K562 (cell line): Measurements from ENCODE around the gene PLD1. TPM values are rescaled to one million over a fixed set of nuclear protein-coding genes. Genes with fewer than 3 reads are reported as not detected.

Experiments used
- BACH1 ChIP-seq: fragments of 200-800 bp; sonication (Bioruptor generic); IDR thresholded peaks from 2 replicates; pipeline ENCODE4 v1.6.1; 2016; ENCODE audit warnings: missing genetic modification characterization, missing compliant biosample characterization
- BCOR ChIP-seq: fragments of 450-650 bp; IDR thresholded peaks from 2 replicates; pipeline ENCODE4 v1.6.1; 2016
- CBFB ChIP-seq: sonication (generic); formaldehyde crosslinking; IDR thresholded peaks from 2 replicates; pipeline ENCODE4 v1.4.0; 2020; ENCODE audit warnings: mild to moderate bottlenecking, missing genetic modification reagents
- CEBPG ChIP-seq, 3 experiments: fragments of 200-800 bp in 1 of 3; sonication (Bioruptor generic) in 1 of 3; sonication (generic) in 1 of 3; formaldehyde crosslinking in 1 of 3; IDR thresholded peaks in 2 of 3; conservative IDR thresholded peaks in 1 of 3; 2 replicates each; pipeline versions ENCODE4 v1.6.1 to v1.8.0; 2016 to 2022; ENCODE audit warnings: missing compliant biosample characterization in 2 of 3, missing genetic modification characterization in 2 of 3, mild to moderate bottlenecking in 1 of 3, missing genetic modification reagents in 1 of 3
- ESRRA ChIP-seq: fragments of 450-650 bp; IDR thresholded peaks from 2 replicates; pipeline ENCODE4 v1.6.1; 2014; ENCODE audit warnings: low read depth, mild to moderate bottlenecking, moderate library complexity, borderline replicate concordance
- GABPB2 ChIP-seq: fragments of 250-450 bp; sonication (Bioruptor Pico); conservative IDR thresholded peaks from 2 replicates; pipeline ENCODE4 v1.5.1; 2021; ENCODE audit warnings: mild to moderate bottlenecking
- HDGF ChIP-seq: fragments of 450-650 bp; IDR thresholded peaks from 2 replicates; pipeline ENCODE4 v1.6.1; 2016
- MEF2A ChIP-seq: IDR thresholded peaks from 2 replicates; pipeline ENCODE4 v1.6.1; 2011; ENCODE audit warnings: low read depth, mild to moderate bottlenecking, low read length, moderate library complexity; ENCODE audit not compliant: control insufficient read depth
- MLLT1 ChIP-seq, 2 experiments: fragments of 450-650 bp; IDR thresholded peaks; 2 replicates each; pipeline ENCODE4 v1.6.1; 2016
- NCOR1 ChIP-seq: fragments of 450-650 bp; IDR thresholded peaks from 2 replicates; pipeline ENCODE4 v1.6.1; 2016; ENCODE audit warnings: mild to moderate bottlenecking, moderate library complexity
- NFYB ChIP-seq: IDR thresholded peaks from 2 replicates; pipeline ENCODE4 v1.6.1; 2011; ENCODE audit warnings: mild to moderate bottlenecking, moderate library complexity; ENCODE audit not compliant: insufficient read length; ENCODE audit errors: extremely low read depth
- SAFB ChIP-seq: fragments of 200-400 bp; formaldehyde crosslinking; IDR thresholded peaks from 2 replicates; pipeline ENCODE4 v1.6.1; 2017; ENCODE audit warnings: low read depth, low read length, borderline replicate concordance
- SMARCB1 ChIP-seq: IDR thresholded peaks from 2 replicates; pipeline ENCODE4 v1.6.1; 2011; ENCODE audit warnings: improper control_type of control experiment, low read depth; ENCODE audit not compliant: insufficient read length
- SMC3 ChIP-seq: conservative IDR thresholded peaks from 2 replicates; pipeline ENCODE4 v1.6.1; 2011; ENCODE audit warnings: low read depth, low read length, improper control_type of control experiment; ENCODE audit not compliant: insufficient read depth
- SRSF1 ChIP-seq: fragments of 200-400 bp; formaldehyde crosslinking; IDR thresholded peaks from 2 replicates; pipeline ENCODE4 v1.6.1; 2017; ENCODE audit warnings: mild to moderate bottlenecking, low read depth, low read length, moderate library complexity
- SRSF3 ChIP-seq: fragments of 200-400 bp; formaldehyde crosslinking; IDR thresholded peaks from 2 replicates; pipeline ENCODE4 v1.6.1; 2016; ENCODE audit warnings: mild to moderate bottlenecking, low read length, moderate library complexity; ENCODE audit not compliant: insufficient read depth
- TBP ChIP-seq: optimal IDR thresholded peaks from 2 replicates; pipeline ENCODE3; 2011; ENCODE audit warnings: low read depth, low read length, improper control_type of control experiment
- VEZF1 ChIP-seq: fragments of 200-800 bp; sonication (Bioruptor generic); IDR thresholded peaks from 2 replicates; pipeline ENCODE4 v1.6.1; 2017; ENCODE audit warnings: missing genetic modification characterization, missing compliant biosample characterization
- ZC3H8 ChIP-seq: fragments of 450-650 bp; IDR thresholded peaks from 2 replicates; pipeline ENCODE4 v1.6.1; 2017
- ZNF133 ChIP-seq: fragments of 250-450 bp; sonication (Bioruptor Pico); IDR thresholded peaks from 2 replicates; pipeline ENCODE4 v1.4.0; 2020; ENCODE audit warnings: mild to moderate bottlenecking
- ZNF561 ChIP-seq: fragments of 450-650 bp; formaldehyde crosslinking; conservative IDR thresholded peaks from 2 replicates; pipeline ENCODE4 v1.4.0; 2020; ENCODE audit warnings: mild to moderate bottlenecking, moderate library complexity
- ZNF639 ChIP-seq, 2 experiments: fragments of 200-800 bp in 1 of 2; sonication (Bioruptor generic) in 1 of 2; sonication (generic) in 1 of 2; formaldehyde crosslinking in 1 of 2; IDR thresholded peaks in 1 of 2; conservative IDR thresholded peaks in 1 of 2; 2 replicates each; pipeline versions ENCODE4 v1.5.0 to v1.6.1; 2016 to 2020; ENCODE audit warnings: missing compliant biosample characterization in 1 of 2, missing genetic modification characterization in 1 of 2, missing genetic modification reagents in 1 of 2
- polyA plus RNA-seq, 8 experiments: library from polyadenylated mRNA; depleted of rRNA in 4 of 8; stranded (reverse) in 5 of 8; unstranded in 3 of 8; fragments of >200 nt; fragmentation: Nextera tagmentation in 2 of 8; fragmentation: Illumina TruSeq in 1 of 8; extraction: Ambion mirVana in 2 of 8; extraction: Trizol in 1 of 8; gene quantifications; 2 replicates each; pipeline versions ENCODE4 v1.2.1 to v1.2.3, GENCODE V29; 2011 to 2014; ENCODE audit warnings: inconsistent platforms in 1 of 8, missing spikeins in 1 of 8
- total RNA-seq, 7 experiments: library from RNA; depleted of rRNA in 6 of 7; stranded (reverse); fragments of >200 nt in 6 of 7; fragmentation: Illumina TruSeq in 2 of 7; extraction: Trizol in 2 of 7; gene quantifications; 2 replicates each; pipeline versions ENCODE4 v1.2.1 to v1.2.3, GENCODE V29; 2011 to 2021; ENCODE audit warnings: low replicate concordance in 1 of 7

The PLD1 gene
- total and polyA plus RNA-seq, 9 of the 15 experiments (the other 6 are each of a cell fraction or from before 2014, with no cell fraction given), result 8.4 to 26.1 (median 18.6) TPM

- TF ChIP-seq SRSF1 (no peak), HDGF (no peak), BCOR (no peak), TBP (no peak), SMC3 (peak; percentile 38; the same call in 1 of the 2 replicates), ZNF639 (CRISPR knock-in tag; conservative IDR thresholded peaks at IDR 0.05 in 1 of 2, IDR thresholded peaks at IDR 0.05 in 1 of 2) (no peak), ZNF561 (CRISPR knock-in tag) (no peak), SMARCB1 (no peak), GABPB2 (CRISPR knock-in tag) (no peak), MEF2A (no peak), BACH1 (no peak), CEBPG (CRISPR knock-in tag; IDR thresholded peaks at IDR 0.05) (no peak), CEBPG (tag; conservative IDR thresholded peaks at IDR 0.05 in 1 of 2, IDR thresholded peaks at IDR 0.05 in 1 of 2) (no peak), NCOR1 (no peak), SAFB (no peak), ZNF133 (CRISPR knock-in tag) (no peak), MLLT1 (IDR thresholded peaks at IDR 0.05) (no peak), ESRRA (no peak), ZC3H8 (no peak), VEZF1 (no peak), NFYB (no peak), CBFB (CRISPR knock-in tag) (no peak), SRSF3 (no peak)
These were observed 163.7 kb downstream of the PLD1 start (continued) for GRCh38 chr3:171646357-171647133.
